ENCODE results near the gene MYO18B. TPM values are rescaled to one million over a fixed set of nuclear protein-coding genes. Genes with fewer than 3 reads are reported as not detected.

MYO18B gene
- total and polyA plus RNA-seq, 9 donors = 0.02 to 0.23 (median 0.10) TPM; not detected in 5

DNA sequence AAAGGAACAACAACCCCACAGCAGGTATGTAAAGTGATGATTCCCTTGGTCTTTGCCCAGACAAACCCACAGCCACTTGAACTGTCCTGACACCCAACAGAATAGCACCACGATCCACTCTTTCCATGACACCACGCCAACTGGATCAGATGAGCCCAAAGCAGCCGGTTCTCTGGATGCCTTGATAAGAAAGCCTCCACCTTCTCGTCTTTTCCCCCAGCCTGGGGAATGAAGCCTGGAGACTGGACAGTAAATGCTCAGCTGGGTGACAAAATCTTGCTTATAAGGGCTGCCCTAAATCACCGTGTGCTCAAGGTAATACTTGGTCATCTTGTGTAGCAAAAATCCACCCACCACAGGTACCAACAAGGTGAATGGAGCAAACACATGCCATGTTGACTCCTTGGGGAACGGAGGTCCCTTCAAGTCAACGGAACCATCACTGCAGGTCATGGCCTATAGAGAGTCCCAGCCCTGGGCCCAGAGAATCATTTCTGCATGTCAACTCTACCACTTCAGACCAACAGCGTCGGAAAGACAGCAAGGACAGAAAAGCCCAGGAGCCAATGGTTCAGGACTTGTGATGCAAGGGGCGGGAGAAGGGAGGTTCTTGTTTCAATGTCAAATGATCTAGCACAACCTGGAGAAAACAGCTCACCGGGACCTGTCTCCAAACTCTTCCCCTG, 2.2 kb upstream of the MYO18B start:
- intact Hi-C loops (cut with DNase I) = no loop called here
- Histone ChIP-seq H3K27me3 (no peaks in the 10 kb centered on the region), H3K27ac (no peak overlapping the region)

DNA sequence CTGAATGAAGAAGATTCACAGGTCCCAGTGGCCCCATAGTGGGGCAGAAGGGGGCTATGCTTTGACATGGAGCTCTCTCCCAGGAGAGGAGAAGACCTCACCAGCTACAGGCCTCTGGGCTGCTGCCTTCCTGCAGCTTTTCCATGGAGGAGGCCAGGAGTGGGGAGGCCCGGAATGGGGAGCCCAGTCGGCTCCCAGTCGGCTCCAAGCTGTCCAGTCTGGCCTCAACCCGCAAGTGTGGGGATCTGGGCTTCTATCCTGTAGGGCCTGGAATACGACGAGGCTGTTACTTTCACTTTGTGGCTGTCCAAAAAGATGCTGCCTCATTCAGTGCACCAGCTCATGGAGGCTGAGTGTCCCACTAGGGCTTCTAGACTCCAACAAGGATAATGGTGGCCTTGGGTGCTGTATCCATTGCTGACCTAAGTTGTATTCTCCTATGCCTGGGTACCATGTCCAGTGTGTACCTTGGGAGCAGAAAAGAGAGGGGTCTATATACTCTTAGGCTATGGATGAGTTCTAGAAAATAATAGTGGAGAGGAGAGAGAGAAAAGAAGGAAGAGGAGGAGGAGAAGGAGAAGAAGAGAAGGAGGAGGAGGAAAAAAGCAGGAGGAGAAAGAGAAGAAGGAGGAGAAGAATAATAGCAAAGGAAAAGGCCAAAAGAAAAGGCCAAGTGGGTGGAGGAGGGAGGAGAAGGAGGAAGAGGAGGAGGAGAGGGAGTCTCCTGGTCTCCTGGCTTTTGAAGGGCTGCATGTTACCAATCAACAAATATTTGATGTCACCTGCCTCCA, 1.1 kb downstream of the MYO18B start:
- 79 to 89% (median 84%) methylated on average over 6 of the region's 6 CpGs for WGBS, 3 donors
- no peak overlapping the region for H3K27ac ChIP-seq

More for the DNA sequence above, 2.2 kb upstream of the MYO18B start:
- TF ChIP-seq POLR2A (IDR thresholded peaks at IDR 0.05) (no peak), CTCF (IDR thresholded peaks at IDR 0.05) (no peak), EP300 (IDR thresholded peaks at IDR 0.05) (no peak)
- Histone ChIP-seq H3K4me3 (no peak overlapping the region), H3K9me3 (no peaks in the 10 kb centered on the region), H3K4me1 (ENCODE audit: insufficient read depth) (no peaks in the 10 kb centered on the region), H3K36me3 (no peaks in the 10 kb centered on the region)
- 83 to 87% (median 84%) methylated on average over 11 of the region's 11 CpGs for WGBS, 3 donors
- DNase-seq = no peak

DNA sequence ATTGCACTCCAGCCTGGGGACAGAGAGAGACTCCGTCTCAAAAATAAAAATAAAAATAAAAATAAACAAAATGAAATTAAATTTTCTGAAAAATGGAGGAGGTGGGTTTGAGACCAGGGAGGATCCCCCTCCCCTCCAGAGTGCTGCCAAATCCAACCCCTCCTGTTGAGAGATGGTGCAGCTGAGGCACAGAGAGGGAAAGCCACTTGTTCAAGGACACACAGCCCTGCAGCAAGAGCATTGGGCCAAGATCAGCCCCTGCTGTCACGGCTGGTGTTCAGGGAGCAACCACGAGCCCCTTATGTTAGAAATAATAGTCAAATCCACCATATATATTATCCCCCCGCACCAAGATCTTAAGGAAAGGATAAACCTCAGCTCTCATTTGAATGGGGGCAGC, 2.7 kb downstream of the MYO18B start:
- H3K4me3 ChIP-seq = no peak overlapping the region
- H3K27me3 ChIP-seq = no peaks in the 10 kb centered on the region
- no peak overlapping the region for H3K27ac ChIP-seq
- no peak for DNase-seq
- no peaks in the 10 kb centered on the region for H3K36me3 ChIP-seq
- intact Hi-C loops (cut with DNase I) = loop anchor here in 1 of 4 donors (1.0 kb wide), 1 partner anchor 47 kb away; no protein-coding TSS in a partner anchor
- TF ChIP-seq POLR2A (IDR thresholded peaks at IDR 0.05) = no peak
- no peak for TF ChIP-seq CTCF (IDR thresholded peaks at IDR 0.05)
- TF ChIP-seq EP300 (IDR thresholded peaks at IDR 0.05) = no peak
- H3K4me1 ChIP-seq (ENCODE audit: insufficient read depth) = no peaks in the 10 kb centered on the region
- no peaks in the 10 kb centered on the region for H3K9me3 ChIP-seq
- 73 to 87% (median 81%) methylated on average over 4 of the region's 4 CpGs for WGBS, 3 donors

More for the DNA sequence above, 1.1 kb downstream of the MYO18B start:
- intact Hi-C loops (cut with DNase I) = no loop called here
- no peaks in the 10 kb centered on the region for H3K9me3 ChIP-seq
- H3K4me3 ChIP-seq = no peak overlapping the region
- no peaks in the 10 kb centered on the region for H3K4me1 ChIP-seq (ENCODE audit: insufficient read depth)
- H3K27me3 ChIP-seq = no peaks in the 10 kb centered on the region
- no peak for TF ChIP-seq POLR2A (IDR thresholded peaks at IDR 0.05)
- TF ChIP-seq CTCF (IDR thresholded peaks at IDR 0.05) = no peak
- no peak for TF ChIP-seq EP300 (IDR thresholded peaks at IDR 0.05)
- no peak for DNase-seq
- no peaks in the 10 kb centered on the region for H3K36me3 ChIP-seq

GRCh38 chr22:25745341-25746011, 3.5 kb downstream of the MYO18B start:
- no peak for DNase-seq
- WGBS, 3 donors = 67 to 79% (median 72%) methylated on average over 7 of the region's 7 CpGs
- Histone ChIP-seq H3K36me3 (no peaks in the 10 kb centered on the region), H3K9me3 (no peaks in the 10 kb centered on the region), H3K4me3 (no peak overlapping the region), H3K27me3 (no peaks in the 10 kb centered on the region), H3K27ac (no peak overlapping the region), H3K4me1 (ENCODE audit: insufficient read depth) (no peaks in the 10 kb centered on the region)
- intact Hi-C loops (cut with DNase I) = no loop called here
- TF ChIP-seq POLR2A (IDR thresholded peaks at IDR 0.05) = no peak
- TF ChIP-seq EP300 (IDR thresholded peaks at IDR 0.05) = no peak
- TF ChIP-seq CTCF (IDR thresholded peaks at IDR 0.05) = no peak

Data from ovary (tissue), 9 donors.